A204.1 (cell line): ENCODE data around the gene KRTAP9-4.
"Not testable (repeated sequence)": the region's sequence is repeated elsewhere in the genome, so short reads cannot be mapped to it uniquely, and the experiment has no call there.

ENCODE experiments used
- FAIRE-seq: peaks from 2 replicates; lab custom pipeline; 2012; peaks lifted over from hg19 to GRCh38; lab: Jason Lieb, UNC

Gene KRTAP9-4

GRCh38 chr17:41249637-41250240, at the start of gene KRTAP9-4:
TSS of gene KRTAP9-4 (plus strand) at chr17:41249687. CDS start at chr17:41249721, 34 bp downstream.
- not testable (repeated sequence) for FAIRE-seq

- no peak for FAIRE-seq
These were observed 37.5 kb upstream of the KRTAP9-4 start for GRCh38 chr17:41211845-41212466.

- no peak for FAIRE-seq
These were observed 36.8 kb upstream of the KRTAP9-4 start for GRCh38 chr17:41212524-41213169.

- no peak for FAIRE-seq
These were observed 33.8 kb upstream of the KRTAP9-4 start for GRCh38 chr17:41215681-41216080.

- no peak for FAIRE-seq
These were observed 25.7 kb upstream of the KRTAP9-4 start for GRCh38 chr17:41223821-41224220.

- no peak for FAIRE-seq
These were observed 23.4 kb upstream of the KRTAP9-4 start for GRCh38 chr17:41226051-41226450.

GRCh38 chr17:41226598-41227095, 22.8 kb upstream of the KRTAP9-4 start, which contains the start of gene KRTAP9-2:
TSS of gene KRTAP9-2 (plus strand) at chr17:41226648. CDS start at chr17:41226655, 7 bp downstream.
- not testable (repeated sequence) for FAIRE-seq

- no peak for FAIRE-seq
These were observed 19.4 kb upstream of the KRTAP9-4 start for GRCh38 chr17:41230094-41230493.

- no peak for FAIRE-seq
These were observed 17.8 kb upstream of the KRTAP9-4 start for GRCh38 chr17:41231731-41232130.

- FAIRE-seq: not testable (repeated sequence)
These were observed 16.9 kb upstream of the KRTAP9-4 start, which contains the start of gene KRTAP9-3 for GRCh38 chr17:41232399-41233105. TSS of gene KRTAP9-3 (plus strand) at chr17:41232449. CDS start at chr17:41232502, 53 bp downstream.

- not testable (repeated sequence) for FAIRE-seq
These were observed 12.4 kb upstream of the KRTAP9-4 start for GRCh38 chr17:41237116-41237515.

- FAIRE-seq: not testable (repeated sequence)
These were observed 11.5 kb upstream of the KRTAP9-4 start, which contains the start of gene KRTAP9-8 for GRCh38 chr17:41237949-41238437. TSS of gene KRTAP9-8 (plus strand) at chr17:41237999. CDS start at chr17:41238052, 53 bp downstream.

- FAIRE-seq: not testable (repeated sequence)
These were observed 2.3 kb upstream of the KRTAP9-4 start for GRCh38 chr17:41246995-41247787.

GRCh38 chr17:41251261-41251660, 1.8 kb downstream of the KRTAP9-4 start:
- FAIRE-seq: no peak

GRCh38 chr17:41254861-41255260, 5.4 kb downstream of the KRTAP9-4 start:
- FAIRE-seq: no peak

GRCh38 chr17:41255381-41256290, 6.1 kb downstream of the KRTAP9-4 start, which contains the start of gene KRTAP9-9:
TSS of gene KRTAP9-9 (plus strand) at chr17:41255384.
- FAIRE-seq: not testable (repeated sequence)

GRCh38 chr17:41256291-41256685, 6.8 kb downstream of the KRTAP9-4 start:
- FAIRE-seq: no peak

- no peak for FAIRE-seq
These were observed 8.9 kb downstream of the KRTAP9-4 start for GRCh38 chr17:41258406-41258805.

- no peak for FAIRE-seq
These were observed 13.7 kb downstream of the KRTAP9-4 start for GRCh38 chr17:41263212-41263611.

- no peak for FAIRE-seq
These were observed 15.1 kb downstream of the KRTAP9-4 start for GRCh38 chr17:41264599-41264998.
